BLaER1 treated with 17β-estradiol and CSF1 and Interleukin-3, amounts not matched to agents 10 nM and 100 nM (cell line): ENCODE data around the gene ARHGEF1.
A peak's percentile ranks its signal among the peaks of the same experiment; 100 is the strongest.

Source experiments
- H3K27ac ChIP-seq, 11 experiments: shearing (Covaris generic); formaldehyde crosslinking; 2 replicates each; pipeline ENCODE4 v1.8.1; 2022
- H3K27me3 ChIP-seq, 11 experiments: shearing (Covaris generic); formaldehyde crosslinking; 2 replicates each; pipeline ENCODE4 v1.8.1; 2022
- H3K36me3 ChIP-seq, 11 experiments: shearing (Covaris generic); formaldehyde crosslinking; 2 replicates each; pipeline ENCODE4 v1.8.1; 2022
- H3K4me1 ChIP-seq, 10 experiments: shearing (Covaris generic); formaldehyde crosslinking; 2 replicates each; pipeline ENCODE4 v1.8.1; 2022
- H3K4me2 ChIP-seq, 11 experiments: shearing (Covaris generic); formaldehyde crosslinking; 2 replicates each; pipeline ENCODE4 v1.8.1; 2022
- H3K4me3 ChIP-seq, 10 experiments: shearing (Covaris generic); formaldehyde crosslinking; 2 replicates each; pipeline ENCODE4 v1.8.1; 2022
- H3K9ac ChIP-seq, 11 experiments: shearing (Covaris generic); formaldehyde crosslinking; 2 replicates each; pipeline ENCODE4 v1.8.1; 2022
- H3K9me3 ChIP-seq, 11 experiments: shearing (Covaris generic); formaldehyde crosslinking; replicated peaks in 1 of 11; 2 replicates each; pipeline ENCODE4 v1.8.1; 2022
- H4K20me1 ChIP-seq, 11 experiments: shearing (Covaris generic); formaldehyde crosslinking; 2 replicates each; pipeline ENCODE4 v1.8.1; 2022
- Cebpa-rat ChIP-seq, 11 experiments: shearing (Covaris generic); IDR thresholded peaks; 2 replicates each; pipeline ENCODE4 v1.8.1; 2022

ARHGEF1 gene

GRCh38 chr19:41925208-41926003, 42.4 kb downstream of the ARHGEF1 start:
- H3K9ac ChIP-seq, result no peak overlapping the region
- no peak overlapping the region for H3K27ac ChIP-seq
- H3K4me1 ChIP-seq, result peaks cover 19 to 46% (median 35%) of the 10 kb centered on the region in 10 experiments
- no peak overlapping the region for H3K4me2 ChIP-seq
- peaks cover 0 to 29% (median 5%) of the 10 kb centered on the region in 11 experiments; a peak in 11 of 22 replicates for H4K20me1 ChIP-seq
- H3K27me3 ChIP-seq, result peaks cover 86 to 94% (median 91%) of the 10 kb centered on the region in 11 experiments
- no peak for TF ChIP-seq Cebpa-rat (IDR thresholded peaks at IDR 0.05)
- H3K9me3 ChIP-seq, result no peaks in the 10 kb centered on the region
- no peaks in the 10 kb centered on the region for H3K36me3 ChIP-seq
- no peak overlapping the region for H3K4me3 ChIP-seq

- H4K20me1 ChIP-seq, result peaks cover 0 to 29% (median 5%) of the 10 kb centered on the region in 11 experiments; a peak in 11 of 22 replicates
- H3K9ac ChIP-seq, result no peak overlapping the region
- no peaks in the 10 kb centered on the region for H3K9me3 ChIP-seq
- H3K27me3 ChIP-seq, result peaks cover 87 to 96% (median 91%) of the 10 kb centered on the region in 11 experiments
- TF ChIP-seq Cebpa-rat (IDR thresholded peaks at IDR 0.05), result no peak
- H3K36me3 ChIP-seq, result no peaks in the 10 kb centered on the region
- no peak overlapping the region for H3K27ac ChIP-seq
- peaks cover 20 to 46% (median 36%) of the 10 kb centered on the region in 10 experiments for H3K4me1 ChIP-seq
- H3K4me2 ChIP-seq, result no peak overlapping the region
- no peak overlapping the region for H3K4me3 ChIP-seq
Measured at GRCh38 chr19:41926028-41926762, 43.2 kb downstream of the ARHGEF1 start.

- Histone ChIP-seq H4K20me1 (peaks cover 0 to 29% (median 5%) of the 10 kb centered on the region in 11 experiments; a peak in 11 of 22 replicates), H3K4me1 (peaks cover 22 to 47% (median 37%) of the 10 kb centered on the region in 10 experiments), H3K27ac (no peak overlapping the region), H3K9me3 (no peaks in the 10 kb centered on the region), H3K36me3 (no peaks in the 10 kb centered on the region), H3K4me3 (0 out of 20 replicates have a peak overlapping the region, but pooled peaks of 1 of the 10 experiments have one; percentile 64), H3K4me2 (peak overlapping the region in 5 of 11 experiments; percentile 34 to 99 (median 61); a peak in 7 of 22 replicates), H3K9ac (no peak overlapping the region), H3K27me3 (peaks cover 82 to 93% (median 84%) of the 10 kb centered on the region in 11 experiments)
- TF ChIP-seq Cebpa-rat (IDR thresholded peaks at IDR 0.05), result no peak
Measured at GRCh38 chr19:41926763-41927496, 43.9 kb downstream of the ARHGEF1 start.

GRCh38 chr19:41927497-41928192, 44.7 kb downstream of the ARHGEF1 start:
- H3K27me3 ChIP-seq, result peaks cover 74 to 88% (median 77%) of the 10 kb centered on the region in 11 experiments
- H3K9me3 ChIP-seq, result no peaks in the 10 kb centered on the region
- no peak for TF ChIP-seq Cebpa-rat (IDR thresholded peaks at IDR 0.05)
- H3K27ac ChIP-seq, result no peak overlapping the region
- H3K4me3 ChIP-seq, result peak overlapping the region; percentile 54 to 75 (median 64)
- peak overlapping the region in 9 of 11 experiments; percentile 56 to 73 (median 69); a peak in 11 of 22 replicates for H3K9ac ChIP-seq
- peak overlapping the region; percentile 83 to 99 (median 97) for H3K4me2 ChIP-seq
- H3K4me1 ChIP-seq, result peaks cover 22 to 49% (median 38%) of the 10 kb centered on the region in 10 experiments
- no peaks in the 10 kb centered on the region for H3K36me3 ChIP-seq
- peaks cover 0 to 28% (median 5%) of the 10 kb centered on the region in 11 experiments; a peak in 11 of 22 replicates for H4K20me1 ChIP-seq

- peaks cover 0 to 24% (median 5%) of the 10 kb centered on the region in 11 experiments; a peak in 10 of 22 replicates for H4K20me1 ChIP-seq
- peaks cover 26 to 54% (median 43%) of the 10 kb centered on the region in 10 experiments for H3K4me1 ChIP-seq
- H3K4me2 ChIP-seq, result peak within 1 kb of the TSS; percentile 83 to 99 (median 97)
- H3K27me3 ChIP-seq, result peaks cover 68 to 82% (median 71%) of the 10 kb centered on the region in 11 experiments
- no peaks in the 10 kb centered on the region for H3K36me3 ChIP-seq
- H3K4me3 ChIP-seq, result peak within 1 kb of the TSS; percentile 54 to 75 (median 64)
- TF ChIP-seq Cebpa-rat (IDR thresholded peaks at IDR 0.05), result no peak
- H3K9ac ChIP-seq, result peak within 1 kb of the TSS; percentile 56 to 73 (median 69); a peak in 20 of 22 replicates
- no peak within 1 kb of the TSS for H3K27ac ChIP-seq
- H3K9me3 ChIP-seq, result no peaks in the 10 kb centered on the region
Measured at GRCh38 chr19:41928221-41928683, 45.3 kb downstream of the ARHGEF1 start, which contains the start of gene ERFL. Gene ERFL (minus strand): TSS chr19:41928449. CDS start chr19:41912919, 15,530 bp downstream.

- Histone ChIP-seq H3K27ac (no peak overlapping the region), H3K36me3 (no peaks in the 10 kb centered on the region), H4K20me1 (peaks cover 0 to 24% (median 5%) of the 10 kb centered on the region in 11 experiments; a peak in 10 of 22 replicates), H3K4me3 (peak overlapping the region; percentile 54 to 75 (median 64)), H3K9me3 (no peaks in the 10 kb centered on the region), H3K4me1 (peaks cover 33 to 60% (median 49%) of the 10 kb centered on the region in 10 experiments), H3K27me3 (peaks cover 67 to 80% (median 69%) of the 10 kb centered on the region in 11 experiments), H3K4me2 (peak overlapping the region; percentile 83 to 99 (median 97)), H3K9ac (peak overlapping the region in 9 of 11 experiments; percentile 51 to 73 (median 68); a peak in 16 of 22 replicates)
- no peak for TF ChIP-seq Cebpa-rat (IDR thresholded peaks at IDR 0.05)
Measured at GRCh38 chr19:41928754-41929535, 46.0 kb downstream of the ARHGEF1 start.

- TF ChIP-seq Cebpa-rat (IDR thresholded peaks at IDR 0.05), result no peak
- Histone ChIP-seq H3K27ac (no peak overlapping the region), H3K27me3 (peaks cover 60 to 73% (median 63%) of the 10 kb centered on the region in 11 experiments), H3K9me3 (no peaks in the 10 kb centered on the region), H3K4me1 (peaks cover 39 to 67% (median 56%) of the 10 kb centered on the region in 10 experiments), H3K9ac (0 out of 22 replicates have a peak overlapping the region, but pooled peaks of 1 of the 11 experiments have one; percentile 73), H3K4me2 (peak overlapping the region in 10 of 11 experiments; percentile 83 to 99 (median 96); a peak in 19 of 22 replicates), H4K20me1 (peaks cover 0 to 24% (median 5%) of the 10 kb centered on the region in 11 experiments; a peak in 10 of 22 replicates), H3K4me3 (no peak overlapping the region), H3K36me3 (no peaks in the 10 kb centered on the region)
Measured at GRCh38 chr19:41929536-41930071, 46.6 kb downstream of the ARHGEF1 start.
